ENCODE data around the gene EPS8.

Gene EPS8

DNA sequence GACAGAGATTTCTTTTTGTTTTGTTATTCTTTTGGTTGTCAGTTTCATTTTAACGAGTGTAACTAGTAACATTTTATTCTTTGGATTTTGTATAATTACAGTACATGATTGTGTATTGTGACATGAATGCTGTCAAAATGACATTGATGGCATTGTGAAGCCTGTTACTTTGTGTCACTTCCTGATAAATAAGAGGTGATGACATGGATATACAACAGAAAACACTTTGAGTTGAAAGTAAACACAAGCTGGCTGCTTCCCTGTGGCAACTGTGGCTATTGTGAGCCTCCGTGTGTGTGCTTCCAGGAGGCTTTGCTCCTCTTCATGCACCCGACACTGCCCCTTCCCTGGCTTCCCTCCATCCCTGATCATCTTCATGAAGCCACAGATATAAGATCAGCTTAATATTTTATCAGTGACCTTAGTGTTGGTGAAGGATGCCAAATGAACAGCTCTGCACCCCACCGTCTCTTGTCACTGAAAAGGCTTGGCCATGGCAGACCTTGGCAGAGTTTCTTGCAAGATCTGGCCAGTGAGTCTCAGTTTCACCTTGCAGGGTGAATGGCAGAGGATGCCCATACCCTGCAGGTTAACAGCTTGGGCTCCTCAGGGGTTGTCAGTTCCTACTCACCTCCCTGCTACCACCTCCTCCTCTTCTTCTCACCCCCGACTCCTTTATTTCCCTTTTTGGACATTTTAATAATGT is 191.9 kb downstream of the EPS8 start:
- DNase-seq = peak in 1 of 3 experiments; percentile 31

DNA sequence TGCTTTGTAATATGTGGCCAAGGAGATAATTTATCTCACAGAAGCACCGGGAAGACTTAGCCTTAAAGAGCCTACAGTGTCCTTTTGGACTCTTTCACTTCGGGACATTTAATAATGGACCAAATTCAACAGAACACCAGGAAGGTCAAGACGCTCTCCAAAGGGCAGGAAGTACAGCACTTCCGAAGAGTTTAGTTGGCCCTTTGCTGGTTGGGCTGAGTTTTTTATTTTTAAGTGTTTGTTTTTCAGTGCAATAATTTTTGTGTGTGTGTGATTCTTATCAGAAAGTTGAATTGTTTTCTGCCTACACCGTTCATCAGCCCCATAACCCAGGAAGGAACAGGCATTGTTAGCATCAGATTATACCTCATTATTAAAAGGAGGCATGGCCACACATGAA is 193.0 kb downstream of the EPS8 start:
- DNase-seq = no peak

DNA sequence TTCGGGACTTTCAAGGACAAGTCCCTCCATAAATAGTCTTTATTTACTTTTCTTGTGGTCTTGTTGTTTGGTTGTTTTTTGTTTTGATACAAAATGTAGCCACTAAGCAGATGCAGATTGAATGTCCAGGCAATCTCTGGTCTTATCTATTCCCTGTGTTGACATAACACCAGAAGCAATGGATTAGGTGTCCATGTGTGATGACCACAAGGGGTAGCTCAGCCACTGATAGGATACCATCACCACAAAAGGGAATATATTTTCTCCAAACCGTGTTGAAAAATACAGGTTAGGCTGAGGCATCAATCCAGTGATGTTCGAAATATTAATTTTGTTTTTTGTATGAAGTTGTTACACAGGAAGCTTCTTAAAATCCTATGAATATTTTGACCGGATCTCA is 196.3 kb downstream of the EPS8 start:
- peak in 1 of 3 experiments; percentile 12 for DNase-seq

DNA sequence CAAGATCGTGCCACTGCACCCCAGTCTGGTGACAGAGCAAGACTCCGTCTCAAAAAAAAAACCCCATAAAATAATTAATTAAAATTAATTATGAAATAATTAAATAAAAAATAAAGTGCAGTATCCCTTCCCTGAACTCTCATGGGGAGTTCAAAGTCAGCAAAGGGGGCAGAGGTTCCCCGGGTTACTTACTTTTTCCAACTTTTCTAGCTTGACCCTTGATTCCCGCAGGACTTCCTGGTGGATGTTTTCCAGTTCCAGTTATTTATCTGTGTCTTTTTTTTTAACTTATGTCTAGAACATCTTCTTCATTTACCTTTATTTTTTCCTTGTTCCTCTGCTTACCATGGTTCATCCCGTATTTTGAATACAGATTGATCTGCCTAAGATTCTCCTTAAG is 197.4 kb downstream of the EPS8 start:
- no peak for DNase-seq

DNA sequence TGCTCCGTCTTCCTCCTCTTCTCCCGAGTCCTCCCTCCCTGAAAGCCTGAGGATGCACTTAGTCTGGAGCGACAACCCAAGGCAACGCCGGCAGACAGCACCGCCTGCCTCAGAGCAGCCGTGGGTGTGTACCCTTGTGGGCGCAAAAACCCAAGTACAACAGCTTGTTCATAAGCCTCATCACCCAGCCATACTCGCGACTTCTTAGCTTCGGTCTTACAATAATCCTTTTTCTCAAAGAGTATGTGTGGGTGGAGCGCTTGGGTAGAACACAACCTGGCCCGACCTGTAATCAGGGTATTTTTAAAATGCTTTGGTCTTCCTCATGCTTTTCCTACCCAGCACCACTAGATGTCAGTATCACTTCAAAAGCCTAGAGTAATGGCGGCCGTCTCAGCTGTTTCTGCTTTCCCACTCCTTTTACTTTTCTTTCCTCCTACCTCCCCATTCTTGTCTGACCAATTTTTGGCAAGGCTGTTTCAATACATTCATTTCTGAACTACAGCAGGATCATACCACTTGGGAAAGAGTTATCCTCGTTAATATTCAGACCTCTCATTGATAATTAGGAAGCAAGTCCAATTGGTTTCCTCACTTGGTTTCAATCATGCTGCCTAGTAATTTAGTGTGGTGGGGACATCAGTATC is 198.9 kb downstream of the EPS8 start:
- peak; percentile 55 to 84 (median 58) for DNase-seq

DNA sequence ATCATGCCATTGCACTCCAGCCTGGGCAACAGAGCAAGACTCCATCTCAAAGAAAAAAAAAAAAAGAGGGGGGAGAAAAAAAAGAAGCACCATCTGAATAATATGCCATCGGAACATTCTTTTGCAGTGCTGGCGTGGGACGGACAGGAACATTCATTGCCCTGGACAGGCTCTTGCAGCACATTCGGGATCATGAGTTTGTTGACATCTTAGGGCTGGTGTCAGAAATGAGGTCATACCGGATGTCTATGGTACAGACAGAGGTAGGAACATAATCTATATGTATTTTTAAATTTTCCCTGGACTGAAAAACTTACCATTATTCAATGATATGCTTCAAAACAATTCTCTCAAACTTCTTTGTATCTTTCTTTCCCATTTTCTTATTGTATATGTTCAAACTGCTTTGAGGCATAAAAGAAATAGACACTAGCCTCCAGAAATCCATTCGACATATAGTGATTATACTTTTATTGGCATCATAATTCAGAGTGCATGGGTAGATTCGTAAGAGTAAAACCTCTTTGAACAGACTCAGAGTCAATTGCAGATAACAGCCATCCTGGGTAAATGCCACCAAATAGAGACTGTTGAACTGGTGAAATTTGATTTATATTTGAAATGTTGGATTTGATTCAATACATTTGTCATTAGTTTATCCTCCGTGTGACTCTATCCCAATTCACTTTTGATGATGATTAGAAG is 199.7 kb downstream of the EPS8 start:
- no peak for DNase-seq

DNA sequence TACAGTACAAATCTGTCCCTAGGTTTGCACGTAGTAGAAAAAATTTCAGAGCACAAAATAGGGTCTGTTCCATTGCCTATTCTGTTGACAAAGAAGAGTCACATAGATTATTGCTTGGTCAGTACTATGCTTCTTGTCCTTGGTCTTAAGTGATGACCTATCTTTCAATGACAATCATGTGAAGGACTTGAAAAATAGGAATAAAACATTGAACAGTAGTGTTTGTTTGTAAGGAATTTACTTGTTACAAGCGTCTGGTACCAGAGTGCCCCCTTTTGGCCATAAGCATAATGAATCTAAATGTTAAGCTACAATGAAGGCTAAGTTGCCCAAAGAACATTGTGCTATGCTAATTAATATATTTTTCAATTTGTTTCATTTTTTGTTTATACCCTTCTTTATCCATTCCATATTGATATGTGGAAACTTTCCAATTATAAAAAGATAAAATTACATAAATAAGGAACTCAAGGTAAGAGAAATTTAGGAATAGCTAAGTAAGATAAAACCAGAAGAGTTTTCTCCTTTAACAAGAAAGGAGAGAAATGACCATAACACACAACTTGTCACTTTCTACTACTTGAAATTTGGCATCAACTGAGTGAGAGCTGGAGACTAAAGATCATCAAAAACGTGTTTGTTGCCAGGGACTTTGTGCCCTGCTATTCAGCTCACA is 204.7 kb downstream of the EPS8 start:
- DNase-seq = peak in 2 of 3 experiments; percentile 27 to 61

DNA sequence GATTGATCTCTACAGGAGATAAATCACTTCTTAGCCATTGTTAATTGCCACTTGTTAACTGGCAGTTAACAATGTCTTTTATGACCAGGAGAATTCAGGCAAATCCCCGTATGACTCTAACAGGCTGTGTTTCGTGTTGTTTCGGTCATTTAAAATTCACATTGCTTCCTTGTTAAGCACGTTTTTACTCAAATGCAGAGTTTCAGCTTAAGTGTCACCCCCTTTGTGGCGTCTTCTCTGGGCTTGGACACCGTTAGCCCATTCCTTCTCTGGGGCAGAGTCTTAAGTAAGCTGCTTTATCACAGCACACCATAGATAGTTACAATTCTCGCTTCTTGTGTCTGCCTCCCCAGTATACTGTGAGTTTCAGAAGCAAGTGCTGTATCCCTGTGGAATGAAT is 205.4 kb downstream of the EPS8 start:
- peak in 1 of 3 experiments; percentile 59 for DNase-seq

DNA sequence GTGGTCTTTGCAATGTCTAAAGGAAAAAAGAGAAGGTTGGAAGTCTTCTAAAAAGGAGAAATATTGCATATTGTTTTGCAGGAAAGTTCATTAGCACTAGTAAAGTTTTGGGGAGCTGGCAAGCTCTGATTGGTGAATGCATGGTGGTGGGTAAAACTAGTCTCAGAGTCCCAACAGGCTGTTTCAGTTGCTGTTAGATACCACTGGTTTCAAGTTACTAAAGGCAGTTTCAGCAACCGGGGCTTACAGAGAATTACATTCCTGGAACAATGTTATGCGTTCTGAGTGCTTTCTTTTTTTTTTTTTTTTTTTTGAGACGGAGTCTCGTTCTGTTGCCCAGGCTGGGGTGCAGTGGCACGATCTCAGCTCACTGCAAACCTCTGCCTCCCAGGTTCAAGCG is 208.2 kb downstream of the EPS8 start:
- no peak for DNase-seq

DNA sequence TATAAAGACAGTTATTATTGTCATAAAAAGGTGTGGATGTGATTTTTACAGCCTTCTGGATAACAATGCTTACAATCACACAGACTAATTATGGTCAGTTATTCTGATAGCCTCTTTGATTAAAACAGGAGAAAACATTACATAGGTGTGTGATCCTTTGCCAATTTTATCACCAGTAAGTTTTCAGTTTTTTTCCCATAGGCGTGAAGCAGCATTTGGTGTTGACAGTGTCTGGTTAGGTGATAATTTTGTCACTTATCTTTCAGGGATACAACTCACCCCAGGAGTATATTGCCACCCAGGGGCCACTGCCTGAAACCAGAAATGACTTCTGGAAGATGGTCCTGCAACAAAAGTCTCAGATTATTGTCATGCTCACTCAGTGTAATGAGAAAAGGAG is 208.8 kb downstream of the EPS8 start:
- peak in 1 of 3 experiments; percentile 35 for DNase-seq

DNA sequence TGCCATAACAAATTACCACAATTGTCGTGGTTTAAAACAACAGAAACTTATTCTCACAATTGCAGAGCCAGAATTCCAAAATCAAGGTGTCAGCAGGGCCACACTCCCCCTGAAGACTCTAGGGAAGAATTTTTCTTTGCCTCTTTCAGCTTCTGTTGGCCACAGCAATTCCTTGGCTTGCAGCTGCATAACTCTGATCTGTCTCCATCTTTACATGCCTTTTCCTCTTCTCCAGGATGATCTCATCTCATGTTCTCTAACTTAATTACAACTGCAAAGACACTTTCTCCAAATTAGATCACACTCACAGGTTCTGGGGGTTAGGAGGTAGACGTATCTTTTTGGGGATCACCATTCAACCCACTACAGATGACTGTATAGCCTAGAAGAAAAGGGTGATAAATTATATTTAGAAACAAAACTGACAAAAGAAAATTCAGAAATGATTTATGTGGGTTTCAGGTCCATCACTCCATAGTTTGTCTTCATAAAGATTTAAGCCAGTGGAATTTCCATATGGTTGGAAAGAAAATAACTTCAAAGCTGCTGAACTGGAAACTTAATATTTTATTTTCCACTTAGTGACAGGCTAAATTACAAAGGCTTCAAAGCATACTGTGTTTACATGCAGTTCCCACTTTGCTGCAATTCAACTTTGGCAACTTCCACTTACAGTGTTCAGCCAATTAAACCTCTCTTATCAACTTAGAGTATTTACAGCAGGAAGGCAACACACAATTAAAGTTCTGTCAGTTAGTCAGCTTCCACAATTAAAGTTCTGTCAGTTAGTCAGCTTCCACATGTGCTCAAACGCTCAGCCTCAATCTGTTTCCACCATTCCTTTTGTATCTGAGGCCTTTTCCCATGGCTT is 213.3 kb downstream of the EPS8 start:
- DNase-seq = no peak

DNA sequence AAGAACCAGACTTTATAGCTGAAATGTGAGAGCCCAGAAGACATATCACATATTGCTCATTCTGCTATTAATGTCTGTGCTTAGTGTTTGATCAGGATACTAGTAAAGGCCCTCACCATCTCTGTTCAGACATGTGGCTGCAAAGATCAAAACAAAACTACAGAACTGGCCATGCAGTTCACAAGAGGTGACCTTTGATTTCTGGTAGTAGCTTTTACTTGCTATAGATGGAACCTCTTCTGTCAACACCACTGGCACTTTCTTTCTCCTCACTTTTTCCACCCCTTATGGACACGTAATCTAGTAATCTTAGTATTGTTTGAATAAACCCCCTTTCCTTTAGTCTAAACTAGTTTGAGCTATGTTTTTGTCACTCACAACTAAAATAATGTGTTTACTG is 214.8 kb downstream of the EPS8 start:
- DNase-seq = no peak
